ENCODE measurements around the gene NTNG1. TPM values are rescaled to one million over a fixed set of nuclear protein-coding genes. Genes with fewer than 3 reads are reported as not detected.

NTNG1 gene
- total and polyA plus RNA-seq, 2 of the 8 experiments (the other 6 are each of a cell fraction or from before 2014, with no cell fraction given): 1.2 to 4.1 TPM

DNA sequence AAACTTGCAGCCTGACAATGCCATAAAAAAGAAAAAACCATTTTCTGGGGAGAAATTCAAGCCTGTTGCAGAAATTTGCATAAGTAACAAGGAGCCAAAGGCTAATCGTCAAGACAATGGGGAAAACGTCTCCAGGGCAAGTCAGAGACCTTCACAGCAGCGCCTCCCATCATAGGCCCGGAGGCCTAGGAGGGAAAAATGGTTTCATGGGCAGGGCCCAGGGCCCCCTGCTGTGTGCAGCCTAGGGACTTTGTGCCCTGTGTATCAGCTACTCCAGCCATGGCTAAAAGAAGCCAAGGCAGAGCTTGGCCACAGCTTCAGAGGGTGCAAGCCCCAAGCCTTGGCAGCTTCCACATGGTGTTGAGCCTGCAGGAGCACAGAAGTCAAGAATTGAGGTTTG lies 369.5 kb downstream of the NTNG1 start:
- no peak overlapping the region for H2BK120ac ChIP-seq (replicated peaks; ENCODE audit: low read depth, low read length)
- WGBS, 2 experiments (ENCODE audit: extremely low coverage in 1 of 2, insufficient coverage in 1 of 2, insufficient read length in 1 of 2, insufficient replicate concordance in 2 of 2, low coverage in 1 of 2, low lambda C conversion rate in 2 of 2, missing lambda C conversion rate in 1 of 2): 96% methylated on average over 4 of the region's 4 CpGs; no CpG with 5 or more reads in 1 of the 2 experiments
- H3K79me1 ChIP-seq (ENCODE audit: low read depth, low read length): no peaks in the 10 kb centered on the region
- no peak overlapping the region for H3K4ac ChIP-seq (replicated peaks; ENCODE audit: insufficient read length, low read depth, low read length)
- H3K36me3 ChIP-seq (ENCODE audit: control insufficient read depth in 2 of 4, insufficient read depth in 4 of 4, low read length in 3 of 4): no peaks in the 10 kb centered on the region
- H3K27me3 ChIP-seq (replicated peaks in 1 of 4; ENCODE audit: control insufficient read depth in 3 of 4, extremely low read depth in 1 of 4, insufficient read depth in 3 of 4, low read length in 3 of 4): no peaks in the 10 kb centered on the region
- no peak overlapping the region for H3K56ac ChIP-seq (replicated peaks; ENCODE audit: insufficient read length, low read depth, low read length)
- H3K4me2 ChIP-seq (ENCODE audit: insufficient read depth in 1 of 2, low read depth in 2 of 2, low read length in 2 of 2): no peak overlapping the region
- H2BK20ac ChIP-seq (ENCODE audit: low read length): no peak overlapping the region
- H3K79me2 ChIP-seq (ENCODE audit: control insufficient read depth in 1 of 2, insufficient read depth in 2 of 2, low read length in 2 of 2): no peaks in the 10 kb centered on the region
- no peak overlapping the region for H3K4me3 ChIP-seq (ENCODE audit: extremely low read depth in 1 of 4, insufficient read depth in 2 of 4, low read depth in 3 of 4, low read length in 4 of 4)
- no peak overlapping the region for H2BK12ac ChIP-seq (ENCODE audit: low read depth, low read length)
- no peak overlapping the region for H3K18ac ChIP-seq (ENCODE audit: extremely low read depth, low read length)
- no peaks in the 10 kb centered on the region for H4K20me1 ChIP-seq (replicated peaks in 1 of 2; ENCODE audit: control insufficient read depth in 1 of 2, insufficient read depth in 2 of 2, low read length in 2 of 2)
- H3K23ac ChIP-seq (ENCODE audit: insufficient read length): no peak overlapping the region
- ChIA-PET POLR2A (ENCODE audit: partially characterized antibody) (no interaction called here), CTCF (ENCODE audit: partially characterized antibody) (interaction anchor here (1.2 to 1.6 kb wide), 2 partner anchors 8 to 19 kb away, joined by 4 to 6 read pairs; no protein-coding TSS in a partner anchor)
- no peak overlapping the region for H2AFZ ChIP-seq (ENCODE audit: low read length)
- no peak for FAIRE-seq
- no peak for DNase-seq (ENCODE audit: low read depth in 1 of 2, low spot score in 2 of 2)
- no peak overlapping the region for H3K27ac ChIP-seq (ENCODE audit: low read depth, low read length)
- H4K91ac ChIP-seq (replicated peaks; ENCODE audit: insufficient read length, low read length): no peak overlapping the region
- no peak overlapping the region for H4K5ac ChIP-seq (ENCODE audit: insufficient read length, low read depth, low read length)
- H3K23me2 ChIP-seq (ENCODE audit: low read depth, low read length): no peaks in the 10 kb centered on the region
- peaks cover 11 to 15% of the 10 kb centered on the region in 2 experiments for H3K9me3 ChIP-seq (ENCODE audit: insufficient read depth in 2 of 2, low read depth in 1 of 2, low read length in 1 of 2)
- no peak overlapping the region for H3K14ac ChIP-seq (ENCODE audit: insufficient read length)
- H2BK5ac ChIP-seq (ENCODE audit: low read depth, low read length): no peak overlapping the region
- H3K9ac ChIP-seq (replicated peaks in 1 of 4; ENCODE audit: extremely low read depth in 1 of 4, low read depth in 3 of 4, low read length in 3 of 4): no peak overlapping the region
- H4K8ac ChIP-seq (ENCODE audit: extremely low read depth, insufficient read depth, low read length): no peak overlapping the region
- H2BK15ac ChIP-seq (ENCODE audit: low read length): no peak overlapping the region
- H3K4me1 ChIP-seq (replicated peaks in 1 of 4; ENCODE audit: control insufficient read depth in 3 of 4, insufficient read depth in 4 of 4, low read length in 3 of 4): no peaks in the 10 kb centered on the region
- no peak overlapping the region for H2AK5ac ChIP-seq (ENCODE audit: low read depth, low read length)
- TF ChIP-seq CBX8 (IDR thresholded peaks at IDR 0.05; ENCODE audit: borderline replicate concordance, low read depth, low read length): no peak
- TF ChIP-seq, protein P1, sequence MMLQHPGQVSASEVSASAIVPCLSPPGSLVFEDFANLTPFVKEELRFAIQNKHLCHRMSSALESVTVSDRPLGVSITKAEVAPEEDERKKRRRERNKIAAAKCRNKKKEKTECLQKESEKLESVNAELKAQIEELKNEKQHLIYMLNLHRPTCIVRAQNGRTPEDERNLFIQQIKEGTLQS (IDR thresholded peaks at IDR 0.05; ENCODE audit: insufficient read depth, low read depth, low read length): no peak
- no peak for TF ChIP-seq RFX5 (IDR thresholded peaks at IDR 0.05; ENCODE audit: borderline replicate concordance, low read depth, low read length)
- TF ChIP-seq NANOG (IDR thresholded peaks at IDR 0.05; ENCODE audit: insufficient read depth, low read depth, low read length, poor library complexity, severe bottlenecking): no peak
- TF ChIP-seq, protein P2, sequence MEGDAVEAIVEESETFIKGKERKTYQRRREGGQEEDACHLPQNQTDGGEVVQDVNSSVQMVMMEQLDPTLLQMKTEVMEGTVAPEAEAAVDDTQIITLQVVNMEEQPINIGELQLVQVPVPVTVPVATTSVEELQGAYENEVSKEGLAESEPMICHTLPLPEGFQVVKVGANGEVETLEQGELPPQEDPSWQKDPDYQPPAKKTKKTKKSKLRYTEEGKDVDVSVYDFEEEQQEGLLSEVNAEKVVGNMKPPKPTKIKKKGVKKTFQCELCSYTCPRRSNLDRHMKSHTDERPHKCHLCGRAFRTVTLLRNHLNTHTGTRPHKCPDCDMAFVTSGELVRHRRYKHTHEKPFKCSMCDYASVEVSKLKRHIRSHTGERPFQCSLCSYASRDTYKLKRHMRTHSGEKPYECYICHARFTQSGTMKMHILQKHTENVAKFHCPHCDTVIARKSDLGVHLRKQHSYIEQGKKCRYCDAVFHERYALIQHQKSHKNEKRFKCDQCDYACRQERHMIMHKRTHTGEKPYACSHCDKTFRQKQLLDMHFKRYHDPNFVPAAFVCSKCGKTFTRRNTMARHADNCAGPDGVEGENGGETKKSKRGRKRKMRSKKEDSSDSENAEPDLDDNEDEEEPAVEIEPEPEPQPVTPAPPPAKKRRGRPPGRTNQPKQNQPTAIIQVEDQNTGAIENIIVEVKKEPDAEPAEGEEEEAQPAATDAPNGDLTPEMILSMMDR (IDR thresholded peaks at IDR 0.05; ENCODE audit: control extremely low read depth in 1 of 3, insufficient read depth in 1 of 3, low read depth in 1 of 3, low read length in 3 of 3): no peak
- TF ChIP-seq SIX5 (IDR thresholded peaks at IDR 0.05; ENCODE audit: low read depth, low read length): no peak
- TF ChIP-seq MAFK (IDR thresholded peaks at IDR 0.05; ENCODE audit: low read depth, low read length): no peak
- no peak for TF ChIP-seq HDAC2 (IDR thresholded peaks at IDR 0.05; ENCODE audit: borderline replicate concordance in 1 of 2, low read depth in 2 of 2, low read length in 2 of 2)
- TF ChIP-seq SAP30 (IDR thresholded peaks at IDR 0.05; ENCODE audit: insufficient read depth, insufficient replicate concordance, low read length): no peak
- TF ChIP-seq SP2 (IDR thresholded peaks at IDR 0.05; ENCODE audit: low read length): no peak
- TF ChIP-seq BACH1 (IDR thresholded peaks at IDR 0.05; ENCODE audit: low read length): no peak
